Esophagus muscularis mucosa (tissue), 4 donors: ENCODE measurements around the gene FKBP1A. TPM values are rescaled to one million over a fixed set of nuclear protein-coding genes. Genes with fewer than 3 reads are reported as not detected.

Source experiments
- DNase-seq: peaks from one replicate; pipeline ENCODE4 v3.0.0-alpha.2; 2017; ENCODE audit errors: extremely low spot score
- H3K27ac ChIP-seq, 4 donors: fragments of 200-600 bp; sonication (generic); replicated peaks in 1 of 4; 1 replicate in 3 of 4; 2 replicates in 1 of 4; pipeline ENCODE4 v1.5.1; 2016 to 2019; ENCODE audit warnings: mild to moderate bottlenecking in 1 of 4
- H3K27me3 ChIP-seq, 4 donors: fragments of 200-600 bp; sonication (generic); one replicate each; pipeline versions ENCODE4 v1.5.1 to v1.6.0; 2016 to 2019
- H3K36me3 ChIP-seq, 4 donors: fragments of 200-600 bp; sonication (generic); one replicate each; pipeline ENCODE4 v1.5.1; 2016 to 2019
- H3K4me1 ChIP-seq, 4 donors: fragments of 200-600 bp; sonication (generic); one replicate each; pipeline ENCODE4 v1.5.1; 2016 to 2019
- H3K4me3 ChIP-seq, 4 donors: fragments of 200-600 bp; sonication (generic); 1 replicate in 2 of 4; 2 replicates in 2 of 4; pipeline ENCODE4 v1.5.1; 2016 to 2019; ENCODE audit warnings: mild to moderate bottlenecking in 4 of 4, moderate library complexity in 1 of 4
- H3K9me3 ChIP-seq, 4 donors: fragments of 200-600 bp; sonication (generic); 1 replicate in 3 of 4; 2 replicates in 1 of 4; pipeline ENCODE4 v1.5.1; 2016 to 2019
- EP300 ChIP-seq: sonication (generic); formaldehyde crosslinking; IDR thresholded peaks from one replicate; pipeline ENCODE4 v1.6.1; 2017; ENCODE audit warnings: antibody characterized with exemption
- POLR2A ChIP-seq: fragments of 450-650 bp; IDR thresholded peaks from one replicate; pipeline ENCODE4 v1.6.1; 2017; ENCODE audit warnings: antibody characterized with exemption, moderate library complexity, mild to moderate bottlenecking, low read depth
- POLR2AphosphoS5 ChIP-seq, 2 donors: sonication (generic); formaldehyde crosslinking; IDR thresholded peaks; one replicate each; pipeline ENCODE4 v1.6.1; 2017; ENCODE audit warnings: antibody characterized with exemption in 2 of 2
- WGBS: methylation state at CpG from one replicate; pipeline ENCODE4 v1.1.5; 2018; 5-methylcytosine and 5-hydroxymethylcytosine counted together
- intact Hi-C: fragments of 100-400 bp; cut with DNase I; formaldehyde crosslinking; loops from one replicate; pipeline ENCODE4 v1.15.1; 2023
- total RNA-seq, 4 donors: library from RNA; depleted of rRNA; stranded (reverse); fragments of >200 nt; gene quantifications; one replicate each; pipeline versions ENCODE4 v1.1.0 to v1.2.1, GENCODE V29; 2016
- TF ChIP-seq, protein P1 (sequence below), 3 experiments: fragments of 200-600 bp in 2 of 3; fragments of 450-650 bp in 1 of 3; sonication (generic) in 2 of 3; IDR thresholded peaks; one replicate each; pipeline ENCODE4 v1.5.1; 2017 to 2019; ENCODE audit warnings: antibody characterized with exemption in 3 of 3, mild to moderate bottlenecking in 2 of 3, moderate library complexity in 1 of 3

Gene FKBP1A
- total RNA-seq, 4 donors from 2014 or later: 84.3 to 99.2 (median 89.8) TPM

- TF ChIP-seq EP300 (no peak), POLR2A (no peak), POLR2AphosphoS5 (IDR thresholded peaks at IDR 0.05) (no peak)
- TF ChIP-seq, protein P1, sequence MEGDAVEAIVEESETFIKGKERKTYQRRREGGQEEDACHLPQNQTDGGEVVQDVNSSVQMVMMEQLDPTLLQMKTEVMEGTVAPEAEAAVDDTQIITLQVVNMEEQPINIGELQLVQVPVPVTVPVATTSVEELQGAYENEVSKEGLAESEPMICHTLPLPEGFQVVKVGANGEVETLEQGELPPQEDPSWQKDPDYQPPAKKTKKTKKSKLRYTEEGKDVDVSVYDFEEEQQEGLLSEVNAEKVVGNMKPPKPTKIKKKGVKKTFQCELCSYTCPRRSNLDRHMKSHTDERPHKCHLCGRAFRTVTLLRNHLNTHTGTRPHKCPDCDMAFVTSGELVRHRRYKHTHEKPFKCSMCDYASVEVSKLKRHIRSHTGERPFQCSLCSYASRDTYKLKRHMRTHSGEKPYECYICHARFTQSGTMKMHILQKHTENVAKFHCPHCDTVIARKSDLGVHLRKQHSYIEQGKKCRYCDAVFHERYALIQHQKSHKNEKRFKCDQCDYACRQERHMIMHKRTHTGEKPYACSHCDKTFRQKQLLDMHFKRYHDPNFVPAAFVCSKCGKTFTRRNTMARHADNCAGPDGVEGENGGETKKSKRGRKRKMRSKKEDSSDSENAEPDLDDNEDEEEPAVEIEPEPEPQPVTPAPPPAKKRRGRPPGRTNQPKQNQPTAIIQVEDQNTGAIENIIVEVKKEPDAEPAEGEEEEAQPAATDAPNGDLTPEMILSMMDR (IDR thresholded peaks at IDR 0.05): no peak
- intact Hi-C loops: no loop called here
- WGBS: 68% methylated on average over 4 of the region's 4 CpGs
- no peak overlapping the region for H3K4me3 ChIP-seq
- H3K27me3 ChIP-seq: peaks cover 0 to 23% (median 0%) of the 10 kb centered on the region in 4 donors
- H3K27ac ChIP-seq: no peak overlapping the region
- peak; percentile 83 for DNase-seq
- no peaks in the 10 kb centered on the region for H3K36me3 ChIP-seq
- H3K9me3 ChIP-seq: no peaks in the 10 kb centered on the region
- H3K4me1 ChIP-seq: no peaks in the 10 kb centered on the region
These were observed 33.5 kb upstream of the FKBP1A start for GRCh38 chr20:1426231-1426849.

GRCh38 chr20:1424336-1424735 lies 31.5 kb upstream of the FKBP1A start:
- Histone ChIP-seq H3K9me3 (peaks cover 0 to 9% (median 6%) of the 10 kb centered on the region in 4 donors), H3K27me3 (peaks cover 0 to 23% (median 0%) of the 10 kb centered on the region in 4 donors), H3K4me3 (no peak overlapping the region), H3K27ac (no peak overlapping the region), H3K36me3 (no peaks in the 10 kb centered on the region), H3K4me1 (no peaks in the 10 kb centered on the region)
- no peak for DNase-seq
- intact Hi-C loops: no loop called here
- TF ChIP-seq POLR2AphosphoS5 (IDR thresholded peaks at IDR 0.05) (no peak), EP300 (no peak), POLR2A (no peak)
- TF ChIP-seq, protein P1 (IDR thresholded peaks at IDR 0.05): no peak
- WGBS: 69% methylated on average over 1 of the region's 1 CpG

GRCh38 chr20:1423625-1424106 lies 30.8 kb upstream of the FKBP1A start:
- WGBS: 25% methylated on average over 6 of the region's 7 CpGs
- TF ChIP-seq POLR2AphosphoS5 (IDR thresholded peaks at IDR 0.05) (no peak), EP300 (no peak), POLR2A (no peak)
- TF ChIP-seq, protein P1 (IDR thresholded peaks at IDR 0.05): no peak
- H3K27me3 ChIP-seq: peaks cover 0 to 23% (median 0%) of the 10 kb centered on the region in 4 donors
- no peak overlapping the region for H3K27ac ChIP-seq
- intact Hi-C loops: no loop called here
- DNase-seq: peak; percentile 87
- no peak overlapping the region for H3K4me3 ChIP-seq
- no peaks in the 10 kb centered on the region for H3K4me1 ChIP-seq
- H3K9me3 ChIP-seq: peaks cover 0 to 9% (median 6%) of the 10 kb centered on the region in 4 donors
- H3K36me3 ChIP-seq: no peaks in the 10 kb centered on the region

DNA sequence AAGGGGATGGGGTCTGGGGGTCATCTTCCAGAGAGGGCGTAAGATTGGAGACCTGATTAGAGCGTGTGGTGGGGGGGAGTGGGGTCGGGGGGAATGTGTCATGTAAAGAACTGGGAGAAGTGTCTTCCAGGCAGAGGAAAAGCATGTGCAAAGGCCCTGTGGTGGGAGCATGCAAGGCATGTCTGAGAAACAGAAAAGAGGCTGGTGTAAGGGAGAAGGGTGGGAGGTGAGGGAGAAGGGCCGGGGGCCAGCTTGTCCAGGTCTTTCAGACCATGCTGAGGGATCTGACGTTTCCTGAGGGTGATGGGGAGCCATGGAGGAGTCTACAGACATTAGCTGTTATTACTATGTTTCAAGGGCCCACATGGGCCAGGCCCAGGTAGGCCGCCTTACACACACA lies 30.4 kb upstream of the FKBP1A start:
- Histone ChIP-seq H3K27me3 (peaks cover 0 to 25% (median 0%) of the 10 kb centered on the region in 4 donors), H3K9me3 (peaks cover 0 to 9% (median 6%) of the 10 kb centered on the region in 4 donors), H3K4me1 (no peaks in the 10 kb centered on the region), H3K36me3 (no peaks in the 10 kb centered on the region), H3K4me3 (no peak overlapping the region), H3K27ac (no peak overlapping the region)
- intact Hi-C loops: no loop called here
- TF ChIP-seq, protein P1 (IDR thresholded peaks at IDR 0.05): no peak
- TF ChIP-seq EP300: no peak
- TF ChIP-seq POLR2AphosphoS5 (IDR thresholded peaks at IDR 0.05): no peak
- TF ChIP-seq POLR2A: no peak
- WGBS: 91% methylated on average over 6 of the region's 6 CpGs
- peak; percentile 42 for DNase-seq

- no peaks in the 10 kb centered on the region for H3K36me3 ChIP-seq
- DNase-seq: peak; percentile 37
- H3K27me3 ChIP-seq: peaks cover 0 to 29% (median 0%) of the 10 kb centered on the region in 4 donors
- no peak overlapping the region for H3K27ac ChIP-seq
- TF ChIP-seq, protein P1 (IDR thresholded peaks at IDR 0.05): no peak
- TF ChIP-seq POLR2A (no peak), POLR2AphosphoS5 (IDR thresholded peaks at IDR 0.05) (no peak), EP300 (no peak)
- intact Hi-C loops: no loop called here
- peaks cover 0 to 9% (median 6%) of the 10 kb centered on the region in 4 donors for H3K9me3 ChIP-seq
- no peak overlapping the region for H3K4me3 ChIP-seq
- 65% methylated on average over 3 of the region's 3 CpGs for whole genome bisulfite sequencing
- no peaks in the 10 kb centered on the region for H3K4me1 ChIP-seq
These were observed 29.9 kb upstream of the FKBP1A start for GRCh38 chr20:1422753-1423152.
